Bone marrow (tissue), 2 donors: Measurements from ENCODE around the gene COMMD3.
A peak's percentile ranks its signal among the peaks of the same experiment; 100 is the strongest.
"Not testable (repeated sequence)": the region's sequence is repeated elsewhere in the genome, so short reads cannot be mapped to it uniquely, and the experiment has no call there.

Source experiments
- DNase-seq, 2 donors: peaks; one replicate each; lab custom pipeline; 2025; lab: John Stamatoyannopoulos, UW

The COMMD3 gene

GRCh38 chr10:22316286-22317075 lies at the start of gene COMMD3:
Gene COMMD3, plus strand, starts transcription at chr10:22316388. Its CDS starts 30 bp downstream, at chr10:22316418.
- DNase-seq: peak; percentile 82 to 84

- DNase-seq: no peak
Observed at GRCh38 chr10:22268503-22268902, 47.7 kb upstream of the COMMD3 start.

- no peak for DNase-seq
Observed at GRCh38 chr10:22271786-22272185, 44.4 kb upstream of the COMMD3 start.

GRCh38 chr10:22278441-22278782 lies 37.8 kb upstream of the COMMD3 start:
- DNase-seq: no peak

GRCh38 chr10:22280078-22280477 lies 36.1 kb upstream of the COMMD3 start:
- DNase-seq: no peak

- DNase-seq: no peak
Observed at GRCh38 chr10:22285130-22285529, 31.1 kb upstream of the COMMD3 start.

- DNase-seq: no peak
Observed at GRCh38 chr10:22293747-22294404, 22.3 kb upstream of the COMMD3 start.

GRCh38 chr10:22294694-22295093 lies 21.5 kb upstream of the COMMD3 start:
- no peak for DNase-seq

- DNase-seq: no peak
Observed at GRCh38 chr10:22301193-22301592, 15.0 kb upstream of the COMMD3 start.

GRCh38 chr10:22303461-22303860 lies 12.7 kb upstream of the COMMD3 start:
- no peak for DNase-seq

- no peak for DNase-seq
Observed at GRCh38 chr10:22305721-22306120, 10.5 kb upstream of the COMMD3 start.

GRCh38 chr10:22308390-22308789 lies 7.8 kb upstream of the COMMD3 start:
- peak in 1 of 2 donors; percentile 52 for DNase-seq

- DNase-seq: no peak
Observed at GRCh38 chr10:22309180-22310000, 6.8 kb upstream of the COMMD3 start.

- DNase-seq: not testable (repeated sequence)
Observed at GRCh38 chr10:22310012-22310411, 6.2 kb upstream of the COMMD3 start.

- DNase-seq: no peak
Observed at GRCh38 chr10:22310928-22311327, 5.3 kb upstream of the COMMD3 start.

- peak in 1 of 2 donors; percentile 21 for DNase-seq
Observed at GRCh38 chr10:22314852-22315251, 1.3 kb upstream of the COMMD3 start.

- DNase-seq: peak in 1 of 2 donors; percentile 71
Observed at GRCh38 chr10:22315455-22316285, 518 bp upstream of the COMMD3 start.

GRCh38 chr10:22317076-22317370 lies 835 bp downstream of the COMMD3 start:
- no peak for DNase-seq

GRCh38 chr10:22317771-22318565 lies 1.8 kb downstream of the COMMD3 start:
- DNase-seq: no peak

GRCh38 chr10:22318772-22319171 lies 2.6 kb downstream of the COMMD3 start:
- no peak for DNase-seq

- no peak for DNase-seq
Observed at GRCh38 chr10:22319547-22319979, 3.4 kb downstream of the COMMD3 start.
